CD4-positive, alpha-beta T cell treated with Interleukin-6 for 4 hours (primary cell): ENCODE measurements around the gene SBDS.
"Not testable (repeated sequence)": the region's sequence is repeated elsewhere in the genome, so short reads cannot be mapped to it uniquely, and the experiment has no call there.

ENCODE experiments used
- DNase-seq: peaks from one replicate; pipeline ENCODE4 v3.0.0-alpha.2; 2020; ENCODE audit warnings: mixed read lengths

SBDS gene

GRCh38 chr7:66995050-66995776 is at the start of gene SBDS:
TSS of gene SBDS (minus strand) at chr7:66995586. CDS start at chr7:66995417, 169 bp downstream.
- DNase-seq = peak; percentile 95

DNA sequence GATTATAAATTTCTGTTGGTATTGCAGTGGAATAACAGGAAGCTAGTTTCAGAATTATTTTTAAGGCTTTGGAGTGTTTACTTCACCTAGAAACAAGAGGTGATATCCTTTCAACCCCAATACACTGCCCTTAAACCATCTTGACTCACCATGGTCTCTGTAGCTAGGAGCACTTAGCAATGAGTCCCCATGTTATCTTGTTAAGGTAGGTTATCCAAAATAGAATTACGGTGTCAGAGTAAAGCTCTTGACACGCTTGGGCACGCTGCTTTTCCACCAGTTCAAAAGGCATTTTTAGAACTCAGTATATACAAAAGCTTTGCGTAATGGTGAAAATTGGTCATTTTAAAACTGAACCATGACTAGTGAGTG is 48.2 kb upstream of the SBDS start:
- not testable (repeated sequence) for DNase-seq

GRCh38 chr7:67042781-67043558 is 47.6 kb upstream of the SBDS start:
- DNase-seq = not testable (repeated sequence)

GRCh38 chr7:67040832-67041231 is 45.4 kb upstream of the SBDS start:
- DNase-seq = not testable (repeated sequence)

GRCh38 chr7:67036432-67037395 is 41.3 kb upstream of the SBDS start:
- DNase-seq = not testable (repeated sequence)

DNA sequence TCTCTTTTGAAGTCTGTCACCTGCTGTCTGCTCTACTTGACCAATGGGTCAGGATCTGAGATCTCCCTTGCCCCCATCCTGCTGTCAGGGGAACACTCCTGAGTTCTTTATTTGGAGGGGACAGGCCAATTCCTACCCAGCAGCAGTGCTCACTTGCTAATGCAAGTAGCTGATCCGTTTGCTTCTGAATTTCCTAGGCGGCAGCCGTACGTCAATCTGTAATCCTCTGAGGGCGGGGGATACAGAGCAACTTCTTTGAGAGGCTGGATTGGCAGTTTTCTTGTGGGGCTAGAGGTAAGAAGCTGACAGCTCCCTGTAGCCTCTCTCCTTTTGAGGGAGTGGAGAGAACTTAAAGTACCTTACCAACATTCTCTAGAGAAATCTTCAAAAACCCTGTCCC is 37.9 kb upstream of the SBDS start:
- DNase-seq = no peak

DNA sequence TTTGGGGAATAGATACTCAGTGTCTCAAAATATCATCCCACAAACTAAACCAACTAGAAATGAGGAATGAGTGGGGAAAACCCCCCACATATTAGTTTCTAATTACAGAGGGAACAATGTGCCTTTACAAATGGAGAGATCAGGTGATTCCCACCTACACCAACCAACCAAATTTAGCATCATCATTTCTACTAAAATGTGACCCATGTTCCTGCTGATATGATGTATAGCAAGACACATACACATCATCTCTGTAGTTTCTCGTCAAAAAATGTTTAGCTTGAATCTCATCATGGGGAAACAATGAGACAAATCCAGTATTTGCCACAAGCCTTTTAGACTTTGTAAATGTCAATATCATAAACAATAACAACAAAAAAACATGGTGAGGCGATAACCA is 36.3 kb upstream of the SBDS start:
- not testable (repeated sequence) for DNase-seq

GRCh38 chr7:67025459-67025858 is 30.1 kb upstream of the SBDS start:
- DNase-seq = not testable (repeated sequence)

- no peak for DNase-seq
These were observed 27.1 kb upstream of the SBDS start for GRCh38 chr7:67022511-67022910.

- no peak for DNase-seq
These were observed 25.9 kb upstream of the SBDS start for GRCh38 chr7:67021260-67021659.

GRCh38 chr7:67019562-67020390 is 24.4 kb upstream of the SBDS start:
- no peak for DNase-seq

- no peak for DNase-seq
These were observed 23.6 kb upstream of the SBDS start for GRCh38 chr7:67018940-67019339.

DNA sequence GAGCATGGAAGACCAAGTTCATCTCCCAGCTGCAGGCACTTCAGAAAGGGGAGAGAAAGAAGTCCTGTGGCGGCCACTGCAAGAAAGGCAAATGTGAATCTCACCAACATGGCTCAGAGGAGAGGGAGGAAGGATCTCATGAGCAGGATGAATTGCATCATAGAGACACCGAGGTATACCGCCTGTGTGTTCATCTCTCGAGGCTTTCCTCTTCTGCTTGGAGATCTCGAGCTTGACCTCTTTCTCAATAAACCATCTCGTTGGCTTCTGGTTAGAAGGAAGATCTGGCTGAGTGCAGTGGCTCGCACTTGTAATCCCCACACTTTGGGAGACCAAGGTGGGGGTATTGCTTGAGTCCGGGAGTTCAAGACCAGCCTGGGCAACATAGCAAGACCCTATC is 22.6 kb upstream of the SBDS start:
- DNase-seq = not testable (repeated sequence)

GRCh38 chr7:67014076-67014622 is 18.8 kb upstream of the SBDS start:
- DNase-seq = not testable (repeated sequence)

GRCh38 chr7:67009677-67010076 is 14.3 kb upstream of the SBDS start:
- DNase-seq = not testable (repeated sequence)

DNA sequence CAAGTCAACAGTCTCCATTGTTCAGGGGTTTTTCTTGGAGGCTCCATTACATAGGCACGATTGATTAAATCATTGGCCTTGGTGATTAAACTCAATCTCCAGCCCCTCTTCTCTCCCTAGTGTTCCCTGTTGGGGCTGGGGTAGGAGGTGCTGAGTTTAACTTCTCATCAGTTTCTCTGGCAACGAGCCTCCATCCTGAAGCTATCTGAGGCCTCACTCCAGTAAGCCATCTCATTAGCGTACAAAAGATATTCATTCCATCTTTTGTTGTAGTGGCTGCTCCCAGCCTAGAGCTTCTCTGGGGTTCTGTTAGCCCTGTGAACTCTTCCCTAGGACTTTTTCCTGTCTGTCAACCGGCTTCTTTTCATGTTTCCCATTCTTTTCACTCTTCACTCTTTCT is 12.9 kb upstream of the SBDS start:
- no peak for DNase-seq

DNA sequence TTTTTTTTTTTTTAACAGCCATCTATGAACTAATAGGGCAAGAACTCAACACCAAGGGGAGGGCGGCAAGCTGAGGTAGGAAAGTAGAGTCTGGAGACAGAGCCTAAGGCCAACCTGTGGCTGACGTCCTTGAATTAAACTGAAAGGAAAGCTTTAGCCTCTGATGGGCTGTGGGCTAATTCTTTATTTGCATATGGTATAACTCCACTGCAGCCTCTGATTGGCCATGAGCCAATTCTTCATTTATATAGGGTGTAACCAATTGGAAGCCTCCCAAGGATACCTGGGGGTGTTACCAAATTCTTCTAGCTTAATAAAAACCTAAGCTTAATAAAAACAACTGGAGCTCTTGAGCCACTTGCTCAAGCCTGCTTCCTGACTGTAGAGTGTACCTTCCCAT is 11.6 kb upstream of the SBDS start:
- DNase-seq = no peak

DNA sequence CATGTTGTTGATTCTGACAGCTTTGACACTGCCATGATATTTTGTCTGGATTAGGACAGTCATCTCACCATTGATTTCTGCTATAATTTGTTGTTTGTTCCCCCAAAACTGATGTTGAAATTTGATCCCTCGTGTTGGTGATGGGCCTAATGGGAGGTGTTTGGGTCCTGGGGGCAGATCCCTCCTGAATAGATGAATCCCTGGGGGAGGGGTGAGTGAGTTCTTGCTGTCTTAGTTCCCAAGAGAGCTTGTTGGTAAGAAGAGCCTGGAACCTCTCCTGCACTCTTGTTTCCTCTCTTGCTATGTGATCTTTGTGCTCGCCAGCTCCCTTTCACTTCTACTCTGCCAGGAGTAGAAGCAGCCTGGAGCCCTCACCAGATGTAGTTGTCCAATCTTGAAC is 8.8 kb upstream of the SBDS start:
- not testable (repeated sequence) for DNase-seq

GRCh38 chr7:67000601-67001258 is 5.3 kb upstream of the SBDS start:
- not testable (repeated sequence) for DNase-seq

GRCh38 chr7:66996444-66997191 is 1.2 kb upstream of the SBDS start, which contains the start of gene TYW1:
TSS of gene TYW1 (plus strand) at chr7:66996833. CDS start at chr7:66996979, 146 bp downstream.
- DNase-seq = peak; percentile 98
